ENCODE measurements around the gene ITM2C.

Gene ITM2C

DNA sequence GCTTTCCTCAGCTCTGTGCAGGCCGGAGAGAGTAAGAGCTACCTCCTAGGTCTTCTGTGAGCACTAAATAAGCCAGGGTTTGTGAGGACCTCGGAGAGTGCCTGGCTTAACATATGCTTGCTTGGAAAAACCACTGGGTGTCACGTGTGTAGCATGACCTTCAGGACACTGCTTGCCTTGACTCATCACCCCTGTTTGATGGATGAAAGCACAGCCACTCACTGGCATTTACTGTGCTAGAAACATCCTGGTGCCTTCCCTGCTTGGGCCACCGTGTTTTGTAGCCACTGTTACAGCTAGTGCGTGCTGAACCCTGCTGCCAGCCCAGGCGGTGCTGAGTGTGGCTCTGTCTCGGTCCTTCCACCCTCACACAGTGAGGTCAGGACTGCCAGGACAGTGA is 34.8 kb upstream of the ITM2C start:
- TF ChIP-seq EZH2phosphoT487 (IDR thresholded peaks at IDR 0.05; ENCODE audit: borderline replicate concordance): no peak
- no peak for TF ChIP-seq CTCF (conservative IDR thresholded peaks at IDR 0.05; ENCODE audit: low read length)
- no peaks in the 10 kb centered on the region for H3F3A ChIP-seq (ENCODE audit: low read depth)
- no peak overlapping the region for H2AFZ ChIP-seq (ENCODE audit: low read length)
- no peak overlapping the region for H3K4me2 ChIP-seq (ENCODE audit: low read depth, low read length, poor library complexity, severe bottlenecking)
- no peaks in the 10 kb centered on the region for H3K79me2 ChIP-seq (ENCODE audit: insufficient read depth, low read length)
- no peaks in the 10 kb centered on the region for H4K20me1 ChIP-seq (ENCODE audit: insufficient read depth, low read length, poor library complexity, severe bottlenecking)
- H3K9ac ChIP-seq (ENCODE audit: low read depth, low read length, poor library complexity, severe bottlenecking): no peak overlapping the region
- no peaks in the 10 kb centered on the region for H3K4me1 ChIP-seq (ENCODE audit: insufficient read depth, low read length, poor library complexity, severe bottlenecking)
- H3K36me3 ChIP-seq (ENCODE audit: insufficient read depth, low read length): no peaks in the 10 kb centered on the region
- H3K4me3 ChIP-seq (ENCODE audit: low read length, poor library complexity, severe bottlenecking): no peak overlapping the region
- H3K9me2 ChIP-seq (replicated peaks; ENCODE audit: low read depth, low read length): no peaks in the 10 kb centered on the region
- no peaks in the 10 kb centered on the region for H3K9me3 ChIP-seq (ENCODE audit: insufficient read depth, low read depth, low read length)
- no peaks in the 10 kb centered on the region for H3K27me3 ChIP-seq (ENCODE audit: insufficient read depth, low read length, poor library complexity, severe bottlenecking)

DNA sequence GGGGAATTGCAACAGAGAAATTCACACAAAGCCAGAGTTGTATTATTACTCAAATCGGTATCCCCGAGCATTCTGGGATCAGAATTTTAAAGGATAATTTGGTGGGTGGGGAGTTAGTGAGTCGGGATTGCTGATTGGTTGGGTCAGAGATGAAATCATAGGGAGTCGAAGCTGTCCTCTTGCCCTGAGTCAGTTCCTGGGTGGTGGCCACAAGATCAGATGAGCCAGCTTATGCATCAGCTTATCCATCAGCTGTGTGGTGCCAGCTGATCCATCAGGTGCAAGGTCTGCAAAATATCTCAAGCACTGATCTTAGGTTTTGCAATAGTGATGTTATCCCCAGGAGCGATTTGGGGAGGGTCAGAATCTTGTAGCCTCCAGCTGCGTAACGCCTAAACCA is 34.3 kb upstream of the ITM2C start:
- H3K4me2 ChIP-seq (ENCODE audit: low read depth, low read length, poor library complexity, severe bottlenecking): no peak overlapping the region
- TF ChIP-seq CTCF (conservative IDR thresholded peaks at IDR 0.05; ENCODE audit: low read length) (no peak), EZH2phosphoT487 (IDR thresholded peaks at IDR 0.05; ENCODE audit: borderline replicate concordance) (no peak)

DNA sequence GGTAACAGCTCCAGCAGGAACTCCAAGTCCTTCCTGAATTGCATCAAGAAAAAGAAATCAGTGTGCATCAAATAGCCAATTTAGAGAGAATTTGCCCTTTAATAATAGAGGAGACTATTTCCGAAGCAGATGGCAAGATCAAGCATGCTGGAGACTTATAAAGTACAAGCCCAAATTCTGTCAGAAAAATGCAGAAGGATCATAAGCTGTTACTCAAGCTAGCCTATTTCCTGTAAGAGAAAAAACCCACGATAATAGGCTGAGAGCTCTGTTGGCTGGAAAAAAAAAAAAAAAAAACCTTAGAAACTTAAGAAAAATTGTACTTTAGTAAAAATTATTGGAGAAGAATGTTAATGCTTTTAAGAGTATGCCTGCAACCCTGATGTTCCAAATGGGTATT is 24.4 kb upstream of the ITM2C start:
- H3K4me2 ChIP-seq (ENCODE audit: low read depth, low read length, poor library complexity, severe bottlenecking): no peak overlapping the region
- no peaks in the 10 kb centered on the region for H4K20me1 ChIP-seq (ENCODE audit: insufficient read depth, low read length, poor library complexity, severe bottlenecking)
- TF ChIP-seq CTCF (conservative IDR thresholded peaks at IDR 0.05; ENCODE audit: low read length) (no peak), EZH2phosphoT487 (IDR thresholded peaks at IDR 0.05; ENCODE audit: borderline replicate concordance) (no peak)
- no peak overlapping the region; the same call in 1 of the 2 replicates for H2AFZ ChIP-seq (ENCODE audit: low read length)
- H3K9ac ChIP-seq (ENCODE audit: low read depth, low read length, poor library complexity, severe bottlenecking): no peak overlapping the region
- H3F3A ChIP-seq (ENCODE audit: low read depth): no peaks in the 10 kb centered on the region
- peaks cover 5% of the 10 kb centered on the region for H3K4me1 ChIP-seq (ENCODE audit: insufficient read depth, low read length, poor library complexity, severe bottlenecking)
- no peak overlapping the region for H3K4me3 ChIP-seq (ENCODE audit: low read length, poor library complexity, severe bottlenecking)
- H3K36me3 ChIP-seq (ENCODE audit: insufficient read depth, low read length): no peaks in the 10 kb centered on the region
- no peaks in the 10 kb centered on the region for H3K79me2 ChIP-seq (ENCODE audit: insufficient read depth, low read length)
- H3K9me2 ChIP-seq (replicated peaks; ENCODE audit: low read depth, low read length): no peaks in the 10 kb centered on the region
- H3K9me3 ChIP-seq (ENCODE audit: insufficient read depth, low read depth, low read length): no peaks in the 10 kb centered on the region
- no peaks in the 10 kb centered on the region for H3K27me3 ChIP-seq (ENCODE audit: insufficient read depth, low read length, poor library complexity, severe bottlenecking)

More for the DNA sequence above, 34.3 kb upstream of the ITM2C start:
- Histone ChIP-seq H2AFZ (ENCODE audit: low read length) (no peak overlapping the region), H3K4me3 (ENCODE audit: low read length, poor library complexity, severe bottlenecking) (no peak overlapping the region), H3K79me2 (ENCODE audit: insufficient read depth, low read length) (no peaks in the 10 kb centered on the region), H3K9me2 (replicated peaks; ENCODE audit: low read depth, low read length) (no peaks in the 10 kb centered on the region), H4K20me1 (ENCODE audit: insufficient read depth, low read length, poor library complexity, severe bottlenecking) (no peaks in the 10 kb centered on the region), H3K4me1 (ENCODE audit: insufficient read depth, low read length, poor library complexity, severe bottlenecking) (no peaks in the 10 kb centered on the region), H3K9ac (ENCODE audit: low read depth, low read length, poor library complexity, severe bottlenecking) (no peak overlapping the region), H3K27me3 (ENCODE audit: insufficient read depth, low read length, poor library complexity, severe bottlenecking) (no peaks in the 10 kb centered on the region), H3K36me3 (ENCODE audit: insufficient read depth, low read length) (no peaks in the 10 kb centered on the region), H3K9me3 (ENCODE audit: insufficient read depth, low read depth, low read length) (no peaks in the 10 kb centered on the region), H3F3A (ENCODE audit: low read depth) (no peaks in the 10 kb centered on the region)
